Measurements from ENCODE around the gene ARL2BP. TPM values are rescaled to one million over a fixed set of nuclear protein-coding genes. Genes with fewer than 3 reads are reported as not detected.

Gene ARL2BP
- total RNA-seq, 6 donors from 2014 or later = 18.9 to 74.9 (median 54.2) TPM

DNA sequence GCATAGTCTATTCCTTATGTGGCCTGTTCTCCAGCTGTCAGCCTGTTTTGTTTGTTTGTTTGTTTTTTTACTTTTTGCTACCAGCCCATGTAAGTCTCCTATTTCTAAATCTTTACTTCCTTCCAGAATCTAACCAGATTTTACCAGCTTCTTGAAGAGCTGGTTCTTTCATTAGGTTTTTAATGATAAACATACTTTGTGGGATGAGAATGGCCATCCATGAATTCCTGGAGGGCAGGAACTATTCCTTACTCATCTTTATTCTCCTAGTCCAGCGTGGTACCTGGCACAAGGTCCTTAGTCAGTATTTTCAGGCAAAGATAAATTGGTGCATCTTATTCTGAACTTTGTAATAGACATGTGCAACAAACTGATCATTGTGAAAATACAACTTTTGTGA, 41.6 kb upstream of the ARL2BP start:
- Histone ChIP-seq H3K36me3 (peaks cover 7 to 37% (median 22%) of the 10 kb centered on the region in 4 donors), H3K4me3 (no peak overlapping the region), H3K27me3 (no peaks in the 10 kb centered on the region), H3K27ac (no peak overlapping the region), H3K4me1 (no peaks in the 10 kb centered on the region), H3K9me3 (no peaks in the 10 kb centered on the region)
- DNase-seq (no peak), ATAC-seq (ENCODE audit: low FRiP score in 2 of 2) (no peak)
- WGBS, 2 donors = 86% methylated on average over 1 of the region's 1 CpG
- TF ChIP-seq POLR2A (IDR thresholded peaks at IDR 0.05) (no peak), POLR2AphosphoS5 (IDR thresholded peaks at IDR 0.05) (no peak), EP300 (IDR thresholded peaks at IDR 0.05) (no peak)
- TF ChIP-seq, protein P1, sequence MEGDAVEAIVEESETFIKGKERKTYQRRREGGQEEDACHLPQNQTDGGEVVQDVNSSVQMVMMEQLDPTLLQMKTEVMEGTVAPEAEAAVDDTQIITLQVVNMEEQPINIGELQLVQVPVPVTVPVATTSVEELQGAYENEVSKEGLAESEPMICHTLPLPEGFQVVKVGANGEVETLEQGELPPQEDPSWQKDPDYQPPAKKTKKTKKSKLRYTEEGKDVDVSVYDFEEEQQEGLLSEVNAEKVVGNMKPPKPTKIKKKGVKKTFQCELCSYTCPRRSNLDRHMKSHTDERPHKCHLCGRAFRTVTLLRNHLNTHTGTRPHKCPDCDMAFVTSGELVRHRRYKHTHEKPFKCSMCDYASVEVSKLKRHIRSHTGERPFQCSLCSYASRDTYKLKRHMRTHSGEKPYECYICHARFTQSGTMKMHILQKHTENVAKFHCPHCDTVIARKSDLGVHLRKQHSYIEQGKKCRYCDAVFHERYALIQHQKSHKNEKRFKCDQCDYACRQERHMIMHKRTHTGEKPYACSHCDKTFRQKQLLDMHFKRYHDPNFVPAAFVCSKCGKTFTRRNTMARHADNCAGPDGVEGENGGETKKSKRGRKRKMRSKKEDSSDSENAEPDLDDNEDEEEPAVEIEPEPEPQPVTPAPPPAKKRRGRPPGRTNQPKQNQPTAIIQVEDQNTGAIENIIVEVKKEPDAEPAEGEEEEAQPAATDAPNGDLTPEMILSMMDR (IDR thresholded peaks at IDR 0.05) = no peak

DNA sequence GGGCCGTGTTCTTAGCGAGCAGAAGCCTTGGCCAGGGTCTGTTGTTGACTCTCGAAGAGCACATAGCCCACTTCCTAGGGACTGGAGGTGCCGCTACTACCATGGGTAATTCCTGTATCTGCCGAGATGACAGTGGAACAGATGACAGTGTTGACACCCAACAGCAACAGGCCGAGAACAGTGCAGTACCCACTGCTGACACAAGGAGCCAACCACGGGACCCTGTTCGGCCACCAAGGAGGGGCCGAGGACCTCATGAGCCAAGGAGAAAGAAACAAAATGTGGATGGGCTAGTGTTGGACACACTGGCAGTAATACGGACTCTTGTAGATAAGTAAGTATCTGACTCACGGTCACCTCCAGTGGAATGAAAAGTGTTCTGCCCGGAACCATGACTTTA, 40.4 kb upstream of the ARL2BP start:
- peak overlapping the region in 1 of 4 donors; percentile 17 for H3K27ac ChIP-seq

DNA sequence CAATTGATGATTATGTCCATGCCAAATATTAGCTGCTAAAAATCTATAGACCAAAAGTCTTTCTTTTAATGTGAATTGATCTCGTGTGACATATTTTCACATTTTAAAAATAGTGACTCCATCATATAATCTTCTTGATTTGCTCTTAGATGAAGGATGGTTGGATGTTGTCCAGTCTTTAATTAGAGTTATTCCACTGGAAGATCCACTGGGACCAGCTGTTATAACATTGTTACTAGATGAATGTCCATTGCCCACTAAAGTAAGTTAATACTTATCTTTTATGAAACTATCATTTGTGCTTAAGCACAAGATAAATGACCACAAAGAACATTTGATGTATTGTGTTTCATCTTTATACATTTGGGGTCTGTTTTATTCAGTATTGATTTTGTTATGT, 36.1 kb upstream of the ARL2BP start:
- Histone ChIP-seq H3K4me3 (no peak overlapping the region), H3K27ac (no peak overlapping the region), H3K9me3 (no peaks in the 10 kb centered on the region), H3K27me3 (no peaks in the 10 kb centered on the region), H3K4me1 (no peaks in the 10 kb centered on the region), H3K36me3 (peaks cover 23 to 90% (median 55%) of the 10 kb centered on the region in 4 donors)
- DNase-seq (no peak), ATAC-seq (ENCODE audit: low FRiP score in 2 of 2) (no peak)
- 94 to 100% methylated on average over 1 of the region's 1 CpG for WGBS, 2 donors
- TF ChIP-seq EP300 (IDR thresholded peaks at IDR 0.05) = no peak
- TF ChIP-seq POLR2AphosphoS5 (IDR thresholded peaks at IDR 0.05) = no peak

More for the DNA sequence above, 40.4 kb upstream of the ARL2BP start:
- Histone ChIP-seq H3K36me3 (peaks cover 12 to 49% (median 34%) of the 10 kb centered on the region in 4 donors), H3K27me3 (no peaks in the 10 kb centered on the region), H3K4me3 (no peak overlapping the region), H3K9me3 (no peaks in the 10 kb centered on the region), H3K4me1 (no peaks in the 10 kb centered on the region)
- 96% methylated on average over 12 of the region's 12 CpGs for WGBS, 2 donors
- DNase-seq (no peak), ATAC-seq (ENCODE audit: low FRiP score in 2 of 2) (no peak)
- TF ChIP-seq POLR2AphosphoS5 (IDR thresholded peaks at IDR 0.05) = no peak
- TF ChIP-seq POLR2A (IDR thresholded peaks at IDR 0.05) = no peak
- TF ChIP-seq, protein P1 (IDR thresholded peaks at IDR 0.05) = no peak
- TF ChIP-seq EP300 (IDR thresholded peaks at IDR 0.05) = no peak

DNA sequence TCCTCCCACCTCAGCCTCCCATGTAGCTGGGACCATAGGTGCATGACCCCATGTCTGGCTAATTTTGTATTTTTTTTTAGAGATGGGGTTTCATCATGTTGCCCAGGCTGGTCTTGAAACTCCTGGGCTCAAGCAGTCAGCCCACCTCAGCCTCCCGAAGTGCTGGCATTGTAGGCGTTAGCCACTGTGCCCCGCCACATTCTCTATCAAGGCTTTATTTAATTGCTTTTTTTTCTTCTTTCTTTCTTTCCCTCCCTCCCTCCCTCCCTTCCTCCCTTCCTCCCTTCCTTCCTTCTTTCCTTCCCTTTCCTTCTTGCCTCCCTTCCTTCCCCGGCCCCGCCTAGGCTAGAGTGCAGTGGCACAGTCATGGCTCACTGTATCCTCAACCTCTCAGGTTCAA, 35.3 kb upstream of the ARL2BP start:
- Histone ChIP-seq H3K9me3 (no peaks in the 10 kb centered on the region), H3K4me1 (no peaks in the 10 kb centered on the region), H3K27me3 (no peaks in the 10 kb centered on the region), H3K36me3 (peaks cover 29 to 94% (median 60%) of the 10 kb centered on the region in 4 donors), H3K27ac (no peak overlapping the region), H3K4me3 (no peak overlapping the region)
- TF ChIP-seq, protein P1 (IDR thresholded peaks at IDR 0.05) = no peak
- TF ChIP-seq POLR2AphosphoS5 (IDR thresholded peaks at IDR 0.05) = no peak
- no peak for TF ChIP-seq EP300 (IDR thresholded peaks at IDR 0.05)
- TF ChIP-seq POLR2A (IDR thresholded peaks at IDR 0.05) = no peak
- ATAC-seq (ENCODE audit: low FRiP score in 2 of 2) = no peak
- DNase-seq = no peak
- 94 to 97% methylated on average over 5 of the region's 5 CpGs for WGBS, 2 donors

DNA sequence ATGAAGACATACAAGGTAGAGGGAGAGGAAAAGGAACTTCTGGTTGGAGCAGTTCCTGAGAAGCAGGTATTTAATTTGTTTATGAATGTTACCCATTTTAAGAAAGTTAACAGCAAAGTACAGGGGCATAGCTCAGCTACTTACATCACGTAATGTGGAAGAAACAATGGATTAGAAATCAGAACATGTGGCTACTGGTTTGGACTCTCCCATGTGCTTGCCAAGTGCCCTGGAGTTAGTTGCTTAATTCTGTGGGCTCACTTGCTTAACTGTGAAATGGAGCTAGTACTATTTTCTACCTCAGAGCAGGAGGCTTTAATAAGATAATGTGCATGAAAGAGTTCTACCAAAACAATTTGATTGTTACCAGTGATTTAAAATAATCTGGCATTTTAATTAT, 31.6 kb upstream of the ARL2BP start:
- no peak for TF ChIP-seq EP300 (IDR thresholded peaks at IDR 0.05)
- 83 to 100% methylated on average over 1 of the region's 1 CpG for WGBS, 2 donors
- DNase-seq (no peak), ATAC-seq (ENCODE audit: low FRiP score in 2 of 2) (no peak)
- H3K36me3 ChIP-seq = peaks cover 38 to 99% (median 75%) of the 10 kb centered on the region in 4 donors
- no peaks in the 10 kb centered on the region for H3K27me3 ChIP-seq
- H3K4me1 ChIP-seq = no peaks in the 10 kb centered on the region
- H3K9me3 ChIP-seq = peaks cover 12 to 31% (median 22%) of the 10 kb centered on the region in 4 donors
- H3K4me3 ChIP-seq = no peak overlapping the region
- no peak overlapping the region for H3K27ac ChIP-seq

DNA sequence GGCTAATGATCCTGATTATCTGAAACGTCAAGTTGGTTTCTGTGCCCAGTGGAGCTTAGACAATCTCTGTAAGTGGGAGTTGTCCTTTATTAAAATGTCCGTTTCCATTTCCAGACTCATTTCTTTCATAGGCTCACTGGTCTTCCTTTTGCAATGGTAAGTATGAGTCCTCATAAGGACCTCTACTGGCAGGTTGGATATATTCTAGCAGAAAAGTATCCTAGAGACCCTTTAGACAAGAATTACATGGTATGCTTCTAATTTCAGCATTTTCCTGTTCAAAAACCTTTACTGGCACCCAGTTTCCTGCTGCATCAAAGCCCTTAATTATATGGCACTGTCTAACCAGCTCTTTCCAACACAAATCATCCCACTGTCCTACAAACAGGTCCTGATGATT, 28.1 kb upstream of the ARL2BP start:
- Histone ChIP-seq H3K27ac (no peak overlapping the region), H3K9me3 (peaks cover 12 to 31% (median 22%) of the 10 kb centered on the region in 4 donors), H3K4me1 (no peaks in the 10 kb centered on the region), H3K27me3 (no peaks in the 10 kb centered on the region), H3K36me3 (peaks cover 34 to 94% (median 82%) of the 10 kb centered on the region in 4 donors), H3K4me3 (no peak overlapping the region)
- 92 to 100% methylated on average over 2 of the region's 2 CpGs for WGBS, 2 donors
- DNase-seq = no peak
- TF ChIP-seq, protein P1 (IDR thresholded peaks at IDR 0.05) = no peak
- no peak for TF ChIP-seq POLR2AphosphoS5 (IDR thresholded peaks at IDR 0.05)
- no peak for TF ChIP-seq EP300 (IDR thresholded peaks at IDR 0.05)
- TF ChIP-seq POLR2A (IDR thresholded peaks at IDR 0.05) = no peak
- no peak for ATAC-seq (ENCODE audit: low FRiP score in 2 of 2)
